Effector memory CD4-positive, alpha-beta T cell (primary cell): ENCODE measurements around the gene GSDME.
"Not testable (repeated sequence)": the region's sequence is repeated elsewhere in the genome, so short reads cannot be mapped to it uniquely, and the experiment has no call there.

Experiments used
- DNase-seq, 3 donors: peaks; one replicate each; pipeline ENCODE4 v3.0.0-alpha.2; 2020
- H3K27ac ChIP-seq: 2 replicates; pipeline ENCODE4 v1.7.0; 2013; ENCODE audit warnings: mild to moderate bottlenecking, low read length, moderate library complexity; ENCODE audit not compliant: insufficient read depth, poor library complexity, severe bottlenecking
- H3K27me3 ChIP-seq: replicated peaks from 2 replicates; pipeline ENCODE4 v1.7.0; 2013; ENCODE audit warnings: mild to moderate bottlenecking, low read length; ENCODE audit not compliant: insufficient read depth, control insufficient read depth, poor library complexity, severe bottlenecking
- H3K36me3 ChIP-seq: 2 replicates; pipeline ENCODE4 v1.7.0; 2013; ENCODE audit warnings: mild to moderate bottlenecking, low read length, moderate library complexity; ENCODE audit not compliant: control insufficient read depth, insufficient read depth
- H3K4me1 ChIP-seq: 2 replicates; pipeline ENCODE4 v1.7.0; 2013; ENCODE audit warnings: low read length, mild to moderate bottlenecking; ENCODE audit not compliant: control insufficient read depth, insufficient read depth, poor library complexity, severe bottlenecking
- H3K4me3 ChIP-seq: 2 replicates; pipeline ENCODE4 v1.7.0; 2013; ENCODE audit warnings: low read length, low read depth, mild to moderate bottlenecking; ENCODE audit not compliant: insufficient read depth, poor library complexity, severe bottlenecking
- H3K9me3 ChIP-seq: 2 replicates; pipeline ENCODE4 v1.7.0; 2013; ENCODE audit warnings: mild to moderate bottlenecking, low read length, moderate library complexity; ENCODE audit not compliant: control insufficient read depth
- total RNA-seq, 3 donors: gene quantifications; one replicate each; lab custom pipeline; 2026; lab: John Stamatoyannopoulos, UW

Gene GSDME
- 0.17 to 0.69 (median 0.19) reads per million in 3 donors for total RNA-seq

DNA sequence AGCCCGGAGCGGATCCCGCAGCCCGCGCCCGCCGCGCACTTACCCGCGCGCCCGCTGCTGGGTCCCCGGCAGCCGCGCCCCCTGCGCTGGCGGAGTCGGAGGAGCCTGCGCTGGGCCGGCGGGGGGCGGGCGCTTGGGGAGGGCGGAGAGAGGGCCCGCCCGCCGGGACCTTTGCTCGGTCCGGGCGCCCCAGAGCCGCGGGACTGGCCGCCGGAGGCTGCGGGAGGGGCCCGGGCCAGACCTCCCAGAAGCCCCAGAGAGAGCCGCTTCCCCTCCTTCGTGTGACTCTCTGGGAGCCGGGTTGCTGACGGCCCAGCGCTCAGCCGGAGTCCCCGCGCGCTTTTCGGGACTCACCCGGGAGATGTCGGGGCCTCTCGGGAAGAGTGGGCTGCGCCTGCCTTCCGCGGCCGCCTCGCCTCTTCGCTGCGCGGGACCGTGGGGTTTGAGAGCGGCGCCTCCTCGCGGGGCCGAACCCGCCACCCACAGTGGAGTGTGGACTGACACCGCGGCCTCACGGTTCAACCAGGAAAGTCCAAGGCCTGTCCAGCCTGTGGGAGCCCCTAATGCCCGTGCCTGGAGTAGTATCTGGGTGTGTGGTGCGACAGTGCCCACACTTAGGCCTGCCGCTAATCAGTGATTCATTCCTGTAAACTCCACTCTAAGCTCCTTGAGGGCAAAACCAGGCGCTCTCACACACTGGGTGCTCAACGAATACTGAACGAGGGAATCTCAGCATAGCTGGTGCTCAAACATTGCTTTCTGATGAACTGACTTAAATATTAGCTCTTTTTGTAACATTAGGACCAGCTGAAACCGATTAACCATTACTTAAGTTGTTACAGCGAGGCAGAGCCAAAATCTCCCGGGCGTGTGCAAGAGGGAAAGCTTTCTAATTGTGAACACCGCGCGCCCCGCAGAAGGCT is at the start of gene GSDME:
Gene GSDME (minus strand): TSS at position 112 of the 923 bp plus-strand sequence. CDS start 7,690 bp downstream, outside the sequence.
- Histone ChIP-seq H3K4me3 (peak within 1 kb of the TSS; percentile 59), H3K9me3 (no peaks in the 10 kb centered on the region), H3K36me3 (no peaks in the 10 kb centered on the region), H3K27ac (no peak within 1 kb of the TSS), H3K27me3 (peaks cover 17% of the 10 kb centered on the region), H3K4me1 (peaks cover 14% of the 10 kb centered on the region)
- DNase-seq, result peak in 1 of 3 donors; percentile 4

DNA sequence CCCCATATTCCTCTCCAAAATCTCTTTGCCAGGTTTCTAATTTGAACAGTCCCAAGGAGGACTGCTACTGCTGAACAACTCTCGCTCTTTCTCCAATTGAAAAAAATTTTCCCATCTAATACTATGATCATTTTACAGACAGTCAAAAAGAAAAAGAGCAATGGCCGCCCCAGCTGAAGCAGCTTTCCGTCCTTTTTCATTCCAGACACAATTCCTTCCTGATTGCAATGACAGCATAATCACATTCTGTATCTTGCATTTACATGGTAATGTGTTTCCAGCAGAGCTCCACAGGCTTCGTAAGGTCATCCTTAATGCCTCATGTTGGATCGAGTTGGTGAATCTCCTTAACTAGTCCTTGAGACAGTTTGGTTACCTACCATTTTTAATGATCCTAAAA is 45.0 kb upstream of the GSDME start:
- DNase-seq, result no peak
- no peaks in the 10 kb centered on the region for H3K27me3 ChIP-seq
- H3K36me3 ChIP-seq, result peaks cover 42% of the 10 kb centered on the region
- H3K4me3 ChIP-seq, result no peak overlapping the region
- no peaks in the 10 kb centered on the region for H3K4me1 ChIP-seq
- H3K9me3 ChIP-seq, result no peaks in the 10 kb centered on the region
- no peak overlapping the region for H3K27ac ChIP-seq

DNA sequence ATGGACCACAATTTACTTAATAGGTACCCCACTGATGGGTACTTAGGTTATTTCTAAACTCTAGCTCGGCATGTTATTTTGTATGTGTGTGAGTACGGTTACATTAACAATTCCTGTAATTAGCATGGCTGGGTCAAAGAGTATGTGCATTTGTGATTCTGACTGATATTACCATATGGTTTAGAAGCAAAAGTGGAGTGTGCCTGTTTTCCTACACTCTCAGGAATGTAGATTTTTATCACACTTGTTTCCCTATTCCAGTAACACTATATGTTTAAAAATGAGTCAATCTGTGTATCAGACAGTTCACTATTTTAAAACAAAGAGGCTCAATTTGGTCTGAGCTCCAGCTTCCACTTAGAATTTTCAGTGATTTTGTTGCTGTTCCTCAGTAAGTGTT is 44.6 kb upstream of the GSDME start:
- no peaks in the 10 kb centered on the region for H3K27me3 ChIP-seq
- no peak for DNase-seq

DNA sequence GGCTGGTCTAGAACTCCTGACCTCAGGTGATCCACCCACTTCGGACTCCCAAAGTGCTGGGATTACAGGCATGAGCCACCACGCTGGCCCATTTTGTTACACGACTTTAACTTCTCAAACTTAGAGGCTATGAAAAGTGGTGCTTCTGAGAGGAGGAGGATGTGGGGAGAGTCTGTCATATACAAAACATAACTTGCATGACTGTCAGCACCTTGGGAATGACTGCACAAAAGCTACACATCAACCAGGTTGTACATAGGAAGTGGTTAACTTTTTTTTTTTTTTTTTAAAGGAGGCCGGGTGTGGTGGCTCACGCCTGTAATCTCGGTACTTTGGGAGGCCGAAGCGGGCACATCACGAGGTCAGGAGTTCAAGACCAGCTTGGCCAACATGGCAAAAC is 43.4 kb upstream of the GSDME start:
- H3K27me3 ChIP-seq, result no peaks in the 10 kb centered on the region
- H3K4me3 ChIP-seq, result no peak overlapping the region
- peaks cover 35% of the 10 kb centered on the region for H3K36me3 ChIP-seq

More for the DNA sequence above, 44.6 kb upstream of the GSDME start:
- Histone ChIP-seq H3K4me1 (no peaks in the 10 kb centered on the region), H3K36me3 (peaks cover 42% of the 10 kb centered on the region), H3K27ac (no peak overlapping the region), H3K4me3 (no peak overlapping the region), H3K9me3 (no peaks in the 10 kb centered on the region)

DNA sequence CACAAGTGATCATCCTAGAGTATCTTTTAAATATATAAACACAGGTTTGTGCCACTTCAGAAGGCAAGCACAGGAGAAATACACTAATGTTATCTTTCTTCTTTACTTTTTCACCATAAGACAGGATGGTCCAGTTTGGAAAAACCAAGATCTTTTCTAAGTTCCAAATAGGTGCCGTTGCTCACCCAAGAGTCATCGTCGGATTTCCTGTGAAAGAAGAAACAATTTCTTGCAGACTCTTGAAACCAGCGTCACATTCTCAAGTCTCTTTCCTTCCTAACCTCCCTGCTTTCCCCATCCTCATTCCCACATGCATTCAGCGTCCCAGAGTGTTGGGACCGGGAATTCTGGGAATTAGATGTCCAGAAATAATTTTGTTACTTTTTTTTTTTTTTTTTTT is 42.8 kb upstream of the GSDME start:
- no peaks in the 10 kb centered on the region for H3K9me3 ChIP-seq
- H3K4me1 ChIP-seq, result no peaks in the 10 kb centered on the region
- no peak for DNase-seq
- H3K27ac ChIP-seq, result no peak overlapping the region
- no peaks in the 10 kb centered on the region for H3K27me3 ChIP-seq
- no peak overlapping the region for H3K4me3 ChIP-seq
- H3K36me3 ChIP-seq, result peaks cover 32% of the 10 kb centered on the region

More for the DNA sequence above, 43.4 kb upstream of the GSDME start:
- Histone ChIP-seq H3K4me1 (no peaks in the 10 kb centered on the region), H3K27ac (no peak overlapping the region), H3K9me3 (no peaks in the 10 kb centered on the region)
- DNase-seq, result no peak

DNA sequence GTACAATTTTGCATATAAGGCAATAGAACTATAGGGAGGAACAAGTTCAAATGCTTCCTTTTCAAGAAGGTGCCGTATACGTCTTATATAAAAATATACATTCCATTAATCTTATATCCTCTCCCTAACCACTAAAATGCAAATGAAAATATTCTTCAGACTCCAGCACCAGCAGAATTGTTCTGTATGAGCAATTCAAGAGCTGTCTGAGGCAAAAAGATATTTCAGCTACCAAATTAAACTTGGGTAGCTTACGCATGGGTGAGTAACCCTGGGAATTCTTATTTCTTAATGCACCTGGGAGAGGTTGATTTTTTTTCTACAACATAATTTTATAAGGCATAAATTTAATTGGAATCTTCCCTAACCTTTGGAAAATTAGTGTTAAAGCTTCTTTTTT is 42.2 kb upstream of the GSDME start:
- no peaks in the 10 kb centered on the region for H3K4me1 ChIP-seq
- no peak for DNase-seq
- H3K4me3 ChIP-seq, result no peak overlapping the region
- peaks cover 29% of the 10 kb centered on the region for H3K36me3 ChIP-seq
- H3K27ac ChIP-seq, result no peak overlapping the region
- no peaks in the 10 kb centered on the region for H3K9me3 ChIP-seq
- no peaks in the 10 kb centered on the region for H3K27me3 ChIP-seq

DNA sequence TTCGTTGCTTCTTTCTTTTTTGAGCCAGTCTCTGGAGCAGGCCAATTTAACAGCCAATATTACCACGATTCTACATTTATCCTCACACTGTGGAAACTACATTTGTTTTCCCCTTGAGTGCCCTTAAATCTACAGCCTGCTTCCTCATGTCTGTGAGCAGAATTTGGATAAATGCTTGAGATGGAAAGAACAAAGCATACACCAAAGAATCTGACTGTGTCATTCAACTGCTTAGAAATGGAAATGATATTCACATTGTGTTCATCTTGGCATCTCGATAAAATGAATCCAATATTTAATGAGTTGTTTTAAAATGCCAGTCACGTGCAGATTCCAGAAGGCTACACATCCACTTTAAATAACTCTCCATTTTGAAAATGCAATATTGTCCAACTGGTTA is 41.0 kb upstream of the GSDME start:
- DNase-seq, result no peak

DNA sequence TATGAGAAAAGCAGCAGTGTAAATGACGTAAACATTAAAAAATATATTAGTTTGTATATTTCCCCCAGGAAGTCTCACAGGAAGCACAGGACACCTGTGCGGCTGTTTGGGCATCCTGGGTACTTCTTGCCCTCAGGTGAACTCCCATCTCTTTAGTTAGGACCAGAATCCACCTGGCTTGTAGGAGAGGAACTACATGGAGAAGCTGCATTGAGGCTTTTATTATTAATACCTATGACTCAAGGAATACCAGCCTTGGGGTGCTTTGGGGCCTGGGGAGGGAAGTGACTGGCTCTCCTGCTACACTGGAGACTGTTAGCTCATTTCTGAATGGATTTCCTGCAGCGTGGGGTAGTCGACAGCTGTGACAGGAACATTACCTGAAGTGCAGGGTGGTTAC is 40.0 kb upstream of the GSDME start:
- no peaks in the 10 kb centered on the region for H3K9me3 ChIP-seq
- no peak for DNase-seq
- no peak overlapping the region for H3K27ac ChIP-seq
- no peaks in the 10 kb centered on the region for H3K4me1 ChIP-seq
- H3K36me3 ChIP-seq, result peaks cover 10% of the 10 kb centered on the region
- no peak overlapping the region for H3K4me3 ChIP-seq
- no peaks in the 10 kb centered on the region for H3K27me3 ChIP-seq

More for the DNA sequence above, 41.0 kb upstream of the GSDME start:
- no peaks in the 10 kb centered on the region for H3K4me1 ChIP-seq
- peaks cover 18% of the 10 kb centered on the region for H3K36me3 ChIP-seq
- H3K9me3 ChIP-seq, result no peaks in the 10 kb centered on the region
- H3K27me3 ChIP-seq, result no peaks in the 10 kb centered on the region
- no peak overlapping the region for H3K4me3 ChIP-seq
- no peak overlapping the region for H3K27ac ChIP-seq

DNA sequence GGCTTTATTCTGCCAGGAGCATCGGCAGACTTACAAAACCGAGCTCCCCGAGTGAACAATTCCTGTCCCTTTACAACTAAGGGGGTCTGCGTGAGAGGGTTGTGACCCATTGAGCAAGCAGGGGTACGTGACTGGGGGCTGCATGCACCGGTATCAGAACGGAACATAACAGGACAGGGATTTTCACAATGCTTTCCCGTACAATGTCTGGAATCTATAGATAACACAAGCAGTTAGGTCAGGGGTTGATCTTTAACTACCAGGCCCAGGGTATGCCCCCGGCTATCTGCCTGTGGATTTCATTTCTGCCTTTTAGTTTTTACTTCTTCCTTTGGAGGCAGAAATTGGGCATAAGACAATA is 38.1 kb upstream of the GSDME start:
- Histone ChIP-seq H3K4me1 (no peaks in the 10 kb centered on the region), H3K4me3 (no peak overlapping the region), H3K27me3 (no peaks in the 10 kb centered on the region), H3K9me3 (no peaks in the 10 kb centered on the region), H3K36me3 (peaks cover 5% of the 10 kb centered on the region), H3K27ac (no peak overlapping the region)
- no peak for DNase-seq

DNA sequence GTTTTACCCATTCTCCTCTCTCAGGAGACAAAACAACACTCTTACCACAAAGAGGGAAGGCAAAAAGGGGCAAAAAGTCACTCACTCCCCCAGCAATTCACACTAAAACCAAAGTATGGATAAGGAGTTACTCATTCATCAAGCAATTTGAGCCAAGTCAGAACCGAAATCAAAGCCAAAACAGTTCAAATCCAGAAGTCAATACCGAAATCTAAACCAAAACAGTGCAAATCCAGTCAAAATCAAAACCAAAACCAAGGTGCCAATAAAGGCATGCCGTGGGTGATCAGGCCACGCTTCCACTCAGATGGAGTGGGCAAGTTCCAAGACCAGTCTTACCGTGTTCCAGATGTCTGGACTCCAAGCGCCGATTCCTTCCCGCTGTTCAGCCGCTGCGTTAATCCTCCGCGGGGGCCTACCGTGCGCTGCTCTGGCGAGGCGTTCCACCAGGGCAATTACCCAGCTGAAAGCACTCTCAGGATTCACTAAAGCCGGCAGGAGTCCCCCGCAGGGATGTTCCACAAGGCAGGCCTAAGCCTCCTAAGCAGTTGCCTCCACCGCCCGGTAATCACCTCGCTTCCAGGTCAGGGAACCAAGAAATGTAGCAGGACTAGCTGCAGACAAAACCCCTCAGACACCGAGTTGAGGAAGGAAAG is 37.6 kb upstream of the GSDME start:
- H3K27me3 ChIP-seq, H3K9me3 ChIP-seq, DNase-seq, H3K36me3 ChIP-seq, H3K4me3 ChIP-seq, H3K4me1 ChIP-seq, H3K27ac ChIP-seq: not testable (repeated sequence)
